ENCODE data around the gene HOXA7.

DNA sequence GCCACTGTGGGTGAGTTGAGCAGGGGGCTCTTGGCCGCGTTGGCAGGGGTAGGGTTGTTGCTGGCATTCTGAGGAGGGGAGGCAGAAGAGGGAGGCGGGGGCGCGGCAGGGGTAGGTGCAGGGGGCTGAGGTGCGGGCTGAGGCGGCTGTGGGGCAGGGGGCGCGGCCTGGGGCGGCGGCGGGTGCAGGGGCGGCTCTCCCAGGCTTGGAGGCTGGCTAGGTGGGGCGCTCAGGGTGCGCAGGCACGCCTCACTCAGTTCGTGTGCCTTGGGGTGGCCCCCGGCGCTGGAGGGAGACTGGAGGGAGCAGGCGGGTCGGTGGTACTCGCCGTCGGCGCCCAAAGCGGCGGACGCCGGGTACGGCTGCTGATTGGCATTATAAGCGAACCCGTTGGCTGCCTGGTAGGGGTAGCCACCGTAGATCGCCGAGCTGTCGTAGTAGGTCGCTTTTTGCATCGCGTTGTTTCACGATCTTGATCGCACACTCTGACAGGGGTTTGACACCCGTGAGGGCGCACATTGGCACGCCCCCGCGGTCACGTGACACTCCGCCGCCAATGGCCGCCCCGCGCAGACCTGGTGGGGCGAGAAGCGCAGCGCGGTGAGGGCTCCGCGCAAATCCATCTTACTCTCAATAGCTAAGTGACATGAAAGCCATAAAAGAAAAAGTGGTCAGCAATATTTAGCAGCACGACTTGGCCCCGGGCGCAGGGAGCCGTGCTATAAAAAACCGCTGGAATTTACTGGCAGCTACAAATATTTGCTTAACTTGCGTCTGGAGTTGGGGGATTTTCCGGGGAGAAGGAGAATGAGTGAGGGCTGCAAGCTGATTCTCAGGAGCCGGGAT, 46.1 kb downstream of the HOXA7 start:
- no peak for TF ChIP-seq POLR2AphosphoS5 (IDR thresholded peaks at IDR 0.05; ENCODE audit: insufficient read depth, low read depth, low read length)
- no peak for TF ChIP-seq EZH2 (IDR thresholded peaks at IDR 0.05; ENCODE audit: borderline replicate concordance, low read depth, low read length, severe bottlenecking)
